Adipose tissue (tissue), 3 donors: ENCODE results near the gene BPTF. TPM values are rescaled to one million over a fixed set of nuclear protein-coding genes. Genes with fewer than 3 reads are reported as not detected.
"Not testable (repeated sequence)": the region's sequence is repeated elsewhere in the genome, so short reads cannot be mapped to it uniquely, and the experiment has no call there.

ENCODE experiments used
- H3K27ac ChIP-seq: one replicate; pipeline ENCODE4 v1.5.1; 2013; ENCODE audit warnings: low read depth, low read length
- WGBS, 3 donors: extraction: QIAGEN DNeasy Blood & Tissue Kit; methylation state at CpG; one replicate each; pipeline ENCODE4 v1.1.7; 2013; 5-methylcytosine and 5-hydroxymethylcytosine counted together
- polyA plus RNA-seq, 3 donors: library from polyadenylated mRNA; stranded (reverse); fragments of 200-250 nt; gene quantifications; one replicate each; pipeline ENCODE4 v1.2.3, GENCODE V29; 2013
- donor health status: healthy with polysubstance abuse.
- donor health status: Bipolar disorder and iron deficiency.
- donor health status: healthy.

BPTF gene
- polyA plus RNA-seq, 3 donors = 10.6 to 23.1 (median 18.0) TPM

DNA sequence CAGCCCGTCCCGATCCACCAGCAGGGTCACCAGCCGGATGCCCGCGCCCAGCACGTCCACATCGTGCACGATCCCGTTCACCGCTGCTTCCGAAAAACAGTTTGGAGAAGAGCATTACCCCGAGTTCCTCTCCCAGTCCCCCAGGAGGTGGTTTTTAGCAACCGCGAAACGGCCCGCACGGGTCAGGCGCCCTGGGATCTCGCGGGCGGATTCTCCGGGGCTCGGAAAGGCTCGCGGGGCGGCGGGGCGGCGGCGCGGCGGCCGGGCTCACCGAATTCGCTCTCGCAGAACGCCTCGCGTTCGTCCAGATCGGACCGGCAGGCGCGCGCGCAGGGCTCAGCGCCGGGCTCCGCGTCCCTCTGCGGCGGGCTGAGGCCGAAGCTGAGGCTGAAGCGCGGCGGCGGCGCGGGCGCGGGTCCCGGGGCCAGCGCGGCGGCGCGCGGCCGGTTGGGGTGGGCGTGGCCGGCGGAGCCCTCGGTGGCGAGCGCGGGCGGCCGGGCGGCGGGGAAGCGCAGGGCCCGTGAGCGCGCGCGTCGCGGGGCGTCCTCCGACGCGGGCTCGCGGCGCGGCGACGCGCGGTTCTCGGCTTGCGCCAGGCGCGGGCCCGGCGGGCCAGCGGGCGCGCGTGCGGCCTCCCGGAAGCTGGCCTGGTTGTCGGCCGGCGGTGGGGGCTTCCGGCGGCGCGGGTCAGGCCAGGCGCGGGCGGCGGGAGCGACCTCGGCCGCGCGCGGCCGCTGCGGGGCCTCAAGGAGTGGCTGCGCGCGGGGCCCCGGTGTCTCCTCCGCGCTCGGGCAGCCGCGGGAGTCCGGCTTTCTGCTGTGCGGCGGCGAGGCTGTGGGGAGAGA lies 168.1 kb downstream of the BPTF start:
- WGBS, 3 donors = 0 to 1% (median 1%) methylated on average over 107 to 142 of the region's 144 CpGs
- H3K27ac ChIP-seq = peak overlapping the region; percentile 89

GRCh38 chr17:67993998-67994361 lies 168.7 kb downstream of the BPTF start:
- 1 to 4% (median 3%) methylated on average over 20 to 21 of the region's 21 CpGs for WGBS, 3 donors
- peak overlapping the region; percentile 89 for H3K27ac ChIP-seq

DNA sequence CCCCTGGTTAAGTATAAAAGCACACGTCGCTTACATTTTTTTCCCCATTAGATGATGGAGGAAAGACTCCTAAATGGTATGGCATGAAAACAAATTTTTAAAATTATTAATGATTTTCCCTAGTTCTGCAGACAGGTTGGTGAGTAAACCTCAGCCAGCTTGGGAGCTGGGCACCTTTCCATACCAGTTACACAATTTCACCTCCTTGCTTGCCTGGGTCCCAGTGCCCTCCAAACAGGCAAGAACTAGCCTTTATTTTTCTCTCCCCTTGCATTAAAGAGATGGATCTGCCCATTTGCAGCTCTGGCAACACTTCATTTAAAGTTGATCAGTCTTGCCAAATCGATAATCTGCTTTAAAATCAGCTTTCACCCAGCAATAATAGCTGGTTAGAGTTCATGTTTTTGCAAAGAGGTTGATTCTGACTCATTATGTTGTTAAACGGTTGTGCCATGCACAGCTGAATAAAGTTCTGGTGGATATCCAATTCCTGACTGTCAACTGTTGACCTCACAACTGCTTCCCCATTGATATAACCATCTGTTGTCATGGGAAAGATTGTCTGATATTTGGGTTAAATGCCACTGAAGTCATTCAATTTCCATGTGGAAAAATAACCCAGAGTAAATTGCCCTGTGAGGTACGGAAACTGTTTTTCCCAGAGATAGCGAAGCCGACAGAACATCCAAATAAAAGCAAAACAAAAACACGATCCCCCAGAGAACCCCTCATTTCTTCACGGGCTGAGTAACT lies 169.7 kb downstream of the BPTF start:
- no peak overlapping the region for H3K27ac ChIP-seq
- 12 to 19% (median 14%) methylated on average over 9 of the region's 9 CpGs for WGBS, 3 donors

DNA sequence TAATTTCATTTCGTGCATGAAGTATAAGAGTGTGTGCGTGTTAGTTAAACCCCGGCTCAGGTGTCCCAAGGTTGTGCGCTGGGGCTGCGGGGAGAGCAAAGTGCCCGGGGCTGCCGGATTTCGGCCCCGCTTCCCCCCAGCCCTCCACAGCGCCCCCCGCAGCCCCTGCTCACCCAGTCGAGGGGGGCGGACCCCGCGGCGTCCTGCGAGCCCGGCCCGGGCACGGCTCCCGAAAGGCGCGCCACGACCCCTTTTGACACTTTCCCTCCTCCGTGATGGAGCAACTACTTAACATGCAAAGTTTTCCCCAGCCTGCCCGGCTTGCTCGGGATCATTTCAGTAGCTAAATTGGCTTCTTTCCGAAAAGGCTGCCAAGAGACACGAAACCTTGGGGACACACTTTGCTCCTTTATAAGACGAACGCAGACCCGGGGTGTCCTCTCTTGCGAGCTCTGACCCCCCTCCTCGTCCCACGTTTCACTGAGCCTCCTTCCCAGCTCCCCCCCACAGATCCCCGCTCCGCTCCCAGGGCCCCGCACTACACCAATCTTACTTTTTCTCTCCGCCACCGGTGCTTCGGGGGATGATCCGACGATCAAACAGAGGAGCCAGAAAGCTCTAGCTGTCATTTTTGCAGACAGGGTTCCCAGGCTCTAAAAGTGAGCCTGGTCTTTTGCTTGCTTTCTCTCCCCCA lies 170.4 kb downstream of the BPTF start:
- H3K27ac ChIP-seq = peak overlapping the region; percentile 73
- WGBS, 3 donors = 0% methylated on average over 34 to 43 of the region's 43 CpGs

GRCh38 chr17:67996301-67997171 lies 171.2 kb downstream of the BPTF start, which contains the start of gene C17orf58:
Gene C17orf58, minus strand, starts transcription at chr17:67996469. Its CDS starts 271 bp downstream, at chr17:67996198.
- 25 to 39% (median 30%) methylated on average over 25 of the region's 25 CpGs for WGBS, 3 donors

DNA sequence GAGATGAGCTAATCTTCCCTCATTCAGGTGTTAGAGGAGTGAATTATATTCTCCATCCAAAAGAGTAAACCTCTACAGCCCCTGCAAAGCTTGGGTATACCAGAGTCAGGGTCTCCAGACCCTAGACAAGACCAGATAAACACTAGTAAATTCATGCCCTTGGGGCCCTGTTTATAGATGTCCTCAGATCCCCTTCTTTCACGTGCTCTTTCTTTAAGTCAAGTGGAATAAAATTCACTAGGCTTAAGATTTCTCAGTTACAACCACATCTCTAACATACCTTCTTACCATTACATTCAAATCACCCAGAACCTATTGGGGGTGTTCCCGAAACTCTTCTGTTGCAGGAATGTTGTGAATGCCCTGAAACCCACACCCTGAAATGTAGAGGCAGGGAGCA lies 173.2 kb downstream of the BPTF start:
- H3K27ac ChIP-seq = no peak overlapping the region
- WGBS, 3 donors = 79 to 91% (median 90%) methylated on average over 2 of the region's 2 CpGs

More at GRCh38 chr17:67996301-67997171, 171.2 kb downstream of the BPTF start, which contains the start of gene C17orf58:
- H3K27ac ChIP-seq = peak within 1 kb of the TSS; percentile 73

- no peak overlapping the region for H3K27ac ChIP-seq
- WGBS, 3 donors = 97 to 98% (median 98%) methylated on average over 3 of the region's 3 CpGs
These were observed 174.1 kb downstream of the BPTF start for GRCh38 chr17:67999291-67999911.

DNA sequence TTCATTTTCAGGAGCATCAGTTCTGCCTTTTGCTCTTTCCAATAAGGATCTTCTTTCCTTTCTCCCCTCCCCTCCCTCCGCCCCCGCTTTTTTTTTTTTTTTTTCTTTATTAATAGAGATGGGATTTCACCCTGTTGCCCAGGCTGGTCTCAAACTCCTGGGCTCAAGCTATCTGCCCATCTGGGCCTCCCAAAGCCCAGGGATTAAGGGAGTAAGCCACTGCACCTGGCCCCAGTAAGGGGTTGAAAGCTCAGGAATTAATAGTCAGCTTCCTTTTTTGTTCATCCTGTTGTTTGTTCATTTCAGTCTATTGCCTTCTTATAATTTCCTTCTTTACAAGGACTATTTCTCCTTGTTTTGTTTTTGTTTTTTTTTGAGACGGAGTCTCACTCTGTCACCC lies 178.9 kb downstream of the BPTF start:
- no peak overlapping the region for H3K27ac ChIP-seq
- 86 to 96% (median 86%) methylated on average over 3 of the region's 3 CpGs for WGBS, 3 donors

DNA sequence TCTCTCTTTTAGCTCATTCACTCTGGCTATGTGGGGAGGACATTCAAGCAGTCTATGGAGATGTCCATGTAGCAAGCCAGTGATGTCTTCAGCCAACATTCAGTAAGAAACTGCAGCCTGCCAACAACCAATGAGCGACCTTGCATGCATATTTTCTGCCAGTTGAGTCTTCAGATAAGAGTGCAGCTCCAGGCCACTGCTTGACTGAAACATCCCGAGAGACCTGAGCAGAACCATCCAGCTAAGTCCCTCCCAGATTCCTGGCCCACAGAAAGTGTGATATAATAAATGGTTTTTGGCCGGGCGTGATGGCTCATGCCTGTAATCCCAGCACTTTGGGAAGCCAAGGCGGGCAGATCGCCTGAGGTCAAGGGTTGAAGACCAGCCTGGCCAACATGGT lies 181.5 kb downstream of the BPTF start:
- no peak overlapping the region for H3K27ac ChIP-seq
- 56 to 66% (median 63%) methylated on average over 6 of the region's 6 CpGs for WGBS, 3 donors

DNA sequence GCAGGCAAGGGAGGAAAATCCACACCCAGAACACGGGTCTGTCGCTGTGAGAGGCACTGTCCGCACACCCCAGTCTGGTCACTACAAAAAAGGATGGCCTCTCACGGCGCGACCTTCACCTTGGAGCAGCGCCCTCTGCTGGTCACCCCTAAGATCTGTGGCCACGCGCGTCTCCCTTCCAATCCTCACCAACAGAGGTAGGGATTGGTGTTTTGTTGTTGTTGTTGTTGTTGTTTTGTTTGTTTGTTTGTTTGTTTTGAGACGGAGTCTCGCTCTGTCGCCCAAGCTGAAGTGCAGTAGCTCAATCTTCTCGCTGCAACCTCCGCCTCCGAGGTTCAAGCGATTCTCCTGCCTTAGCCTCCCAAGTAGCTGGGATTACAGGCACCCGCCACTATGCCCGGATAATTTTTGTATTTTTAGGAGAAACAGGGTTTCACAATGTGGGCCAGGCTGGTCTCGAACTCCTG lies 185.9 kb downstream of the BPTF start:
- WGBS, 3 donors = 37 to 45% (median 42%) methylated on average over 19 to 20 of the region's 20 CpGs

GRCh38 chr17:68013385-68013784 lies 188.1 kb downstream of the BPTF start:
- no peak overlapping the region for H3K27ac ChIP-seq

More for the DNA sequence above, 185.9 kb downstream of the BPTF start:
- no peak overlapping the region for H3K27ac ChIP-seq

DNA sequence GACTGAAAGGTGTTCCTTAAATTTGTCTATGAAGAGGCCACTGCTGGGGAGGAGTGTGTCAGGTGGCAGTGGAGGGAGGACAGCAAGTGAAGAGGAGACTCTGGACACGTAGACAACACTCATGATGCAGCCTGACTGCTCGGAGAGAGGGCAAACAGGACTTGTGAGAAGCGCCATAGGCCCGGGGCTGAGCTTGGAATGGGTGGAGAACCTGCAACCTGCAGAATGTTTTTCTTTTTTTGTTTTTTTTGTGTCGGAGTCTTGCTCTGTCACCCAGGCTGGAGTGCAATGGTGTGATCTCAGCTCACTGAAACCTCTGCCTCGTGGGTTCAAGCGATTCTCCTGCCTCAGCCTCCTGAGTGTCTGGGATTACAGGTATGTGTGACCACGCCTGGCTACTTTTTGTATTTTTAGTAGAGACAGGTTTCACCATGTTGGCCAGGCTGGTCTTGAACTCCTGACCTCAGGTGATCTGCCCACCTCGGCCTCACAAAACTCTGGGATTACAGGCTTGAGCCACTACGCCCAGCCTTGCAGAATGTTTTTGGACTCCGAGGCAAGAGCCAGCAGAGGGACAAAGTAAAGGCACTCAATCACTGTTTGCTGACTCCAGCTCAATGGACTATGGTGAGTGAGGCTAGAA lies 189.9 kb downstream of the BPTF start:
- 85 to 96% (median 90%) methylated on average over 11 of the region's 11 CpGs for WGBS, 3 donors
- H3K27ac ChIP-seq = no peak overlapping the region

- no peak overlapping the region for H3K27ac ChIP-seq
- 81 to 89% (median 88%) methylated on average over 2 of the region's 2 CpGs for WGBS, 3 donors
These were observed 191.5 kb downstream of the BPTF start for GRCh38 chr17:68016838-68017237.

- H3K27ac ChIP-seq = not testable (repeated sequence)
- WGBS, 3 donors = 87 to 94% (median 94%) methylated on average over 21 of the region's 21 CpGs
These were observed 193.2 kb downstream of the BPTF start for GRCh38 chr17:68018493-68018892.

DNA sequence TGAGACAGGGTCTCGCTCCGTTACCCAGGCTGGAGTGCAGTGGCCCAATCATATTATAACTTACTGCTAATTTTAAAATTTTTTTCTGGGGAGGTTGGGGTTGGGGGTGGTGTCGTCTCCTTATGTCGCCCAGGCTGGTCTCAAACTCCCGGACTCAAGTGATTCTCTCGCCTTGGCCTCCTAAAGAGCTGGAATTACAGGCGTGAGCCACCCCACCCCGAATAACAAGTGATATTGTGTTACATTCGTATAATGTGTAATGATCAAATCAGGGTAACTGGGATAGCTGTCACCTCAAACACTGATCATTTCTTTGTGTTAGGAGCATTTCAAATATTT lies 194.0 kb downstream of the BPTF start:
- no peak overlapping the region for H3K27ac ChIP-seq
- WGBS, 3 donors = 58 to 88% (median 87%) methylated on average over 9 of the region's 9 CpGs

DNA sequence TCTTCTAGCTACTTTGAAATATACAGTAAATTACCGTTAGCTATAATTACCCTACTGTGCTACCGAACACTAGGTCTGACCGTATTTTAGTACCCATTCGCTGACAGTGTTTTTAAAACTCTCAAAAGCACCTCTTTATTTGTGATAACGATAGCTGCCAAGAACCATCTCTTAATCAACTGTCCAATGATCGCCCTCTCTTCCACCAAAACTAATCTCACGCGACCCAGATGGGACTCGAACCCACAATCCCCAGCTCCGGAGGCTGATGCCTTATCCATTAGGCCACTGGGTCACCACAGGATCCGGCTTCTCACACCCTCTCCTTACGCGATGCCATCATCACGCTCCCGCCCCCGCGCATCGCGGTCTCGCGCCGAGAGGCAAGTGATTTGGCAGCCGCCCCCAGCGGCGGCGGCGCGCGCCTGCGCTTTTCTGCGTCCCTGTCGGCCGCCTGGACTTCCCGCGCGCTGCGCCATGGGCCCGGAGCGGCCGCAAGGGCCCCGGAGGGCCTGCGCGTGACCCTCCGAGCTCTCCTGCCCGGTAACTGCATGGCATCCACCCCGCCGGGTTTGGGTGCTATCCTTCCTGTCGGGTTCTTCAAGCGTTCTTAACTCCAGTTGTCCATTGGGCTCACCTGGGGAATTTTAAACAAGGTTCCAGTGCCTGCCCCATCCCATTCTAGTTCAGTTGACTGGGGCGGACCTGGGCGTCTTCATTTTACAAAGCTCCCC lies 194.5 kb downstream of the BPTF start:
- H3K27ac ChIP-seq = no peak overlapping the region
- WGBS, 3 donors = 1 to 2% (median 1%) methylated on average over 51 of the region's 51 CpGs

DNA sequence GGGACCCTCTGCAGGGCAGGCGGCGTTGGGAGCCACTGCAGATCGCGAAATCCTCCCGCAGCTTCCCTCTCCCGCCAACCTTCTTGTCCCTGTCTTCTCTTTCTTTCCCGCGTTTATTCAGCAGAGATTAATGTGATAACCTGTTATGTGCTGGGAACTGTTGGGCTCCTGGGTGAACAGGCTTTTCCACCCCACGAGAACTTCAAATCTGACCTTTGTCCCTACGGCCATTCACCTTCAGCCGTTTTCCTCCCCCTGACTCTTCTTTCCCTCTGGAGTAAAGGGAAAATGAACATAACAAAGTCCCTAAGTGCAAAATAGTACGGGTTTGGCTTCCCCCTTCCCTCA lies 195.1 kb downstream of the BPTF start:
- H3K27ac ChIP-seq = no peak overlapping the region
- 1 to 2% (median 1%) methylated on average over 12 of the region's 12 CpGs for WGBS, 3 donors
